RPMI8226 (cell line): ENCODE data around the gene ERBB4.
"Not testable (repeated sequence)": the region's sequence is repeated elsewhere in the genome, so short reads cannot be mapped to it uniquely, and the experiment has no call there.

ENCODE experiments used
- DNase-seq: peaks from one replicate; pipeline ENCODE4 v3.0.0-alpha.2; 2015

ERBB4 gene

DNA sequence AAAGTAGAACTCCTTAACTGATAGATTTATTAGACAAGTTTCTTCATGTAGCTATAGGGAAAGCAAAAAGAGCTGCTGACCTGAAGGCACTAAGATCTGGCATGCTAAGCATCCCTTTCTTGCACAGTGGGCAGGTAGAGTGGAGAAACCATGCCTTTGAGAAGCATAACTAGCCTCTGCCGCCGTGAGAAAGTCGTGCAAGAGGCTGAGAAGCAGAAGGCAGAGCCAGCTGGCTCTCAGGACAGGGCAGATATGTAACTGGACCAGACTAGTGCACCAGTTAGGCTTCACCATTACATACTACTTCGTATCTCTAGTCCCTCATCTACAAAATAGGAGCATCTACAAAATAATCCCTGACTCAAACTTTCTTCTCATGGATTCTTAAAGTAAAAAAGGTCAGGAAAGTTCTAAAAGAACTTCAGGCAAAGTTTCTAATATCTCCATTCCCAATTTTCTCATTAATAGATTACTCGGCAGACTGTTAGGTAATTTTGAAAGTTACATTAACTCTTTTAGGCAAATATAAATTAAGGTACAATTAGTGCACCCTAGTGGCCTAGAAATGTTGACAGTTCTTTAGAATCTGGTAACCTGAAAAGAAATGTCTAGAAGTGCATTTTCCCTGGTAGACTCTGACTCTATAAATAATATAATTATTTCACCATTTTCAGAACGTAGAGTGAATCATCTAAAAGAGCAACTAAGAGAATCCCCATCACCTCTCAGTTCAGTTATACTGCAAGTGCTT is 10.3 kb downstream of the ERBB4 start:
- DNase-seq: no peak

DNA sequence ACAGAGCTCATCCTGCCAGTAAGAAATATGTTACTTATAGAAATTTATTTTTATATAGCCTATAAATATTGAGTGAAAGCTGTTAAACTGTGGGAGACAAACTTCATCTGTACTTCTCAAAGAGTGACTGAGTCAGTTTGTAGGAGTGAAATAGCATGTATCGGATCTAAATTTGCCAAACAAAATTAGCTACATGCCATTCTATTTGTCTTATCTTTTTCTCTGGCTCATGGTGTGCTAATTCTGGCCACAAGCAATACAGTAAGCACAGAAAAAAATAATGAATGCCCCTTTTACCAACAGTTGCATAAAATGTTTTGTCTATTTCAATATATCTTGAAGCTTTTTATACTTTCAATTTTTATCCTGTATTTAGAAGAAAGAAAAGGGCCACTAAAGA is 12.5 kb downstream of the ERBB4 start:
- DNase-seq: no peak

GRCh38 chr2:212523756-212524155 is 14.8 kb downstream of the ERBB4 start:
- no peak for DNase-seq

DNA sequence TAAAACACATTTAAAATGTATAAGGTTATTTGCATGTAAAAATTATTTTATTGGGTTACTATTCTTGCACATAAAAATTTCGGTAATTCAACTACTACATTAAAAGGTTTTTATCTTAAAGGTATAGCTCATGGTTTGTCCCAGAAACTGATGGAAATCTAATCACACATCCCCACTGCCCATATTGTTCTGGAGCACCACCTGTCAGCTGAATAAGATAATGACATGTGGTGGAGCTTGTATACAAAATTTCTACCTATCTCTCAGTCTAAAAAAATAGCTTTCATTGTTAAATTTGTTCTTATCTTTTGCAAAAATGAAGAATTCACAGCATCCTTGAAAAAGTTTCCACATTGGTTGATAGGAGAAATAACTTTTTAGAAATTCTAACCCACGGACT is 18.3 kb downstream of the ERBB4 start:
- no peak for DNase-seq

GRCh38 chr2:212517693-212518092 is 20.9 kb downstream of the ERBB4 start:
- DNase-seq: no peak

GRCh38 chr2:212505586-212505985 is 33.0 kb downstream of the ERBB4 start:
- no peak for DNase-seq

GRCh38 chr2:212495046-212495445 is 43.6 kb downstream of the ERBB4 start:
- no peak for DNase-seq

DNA sequence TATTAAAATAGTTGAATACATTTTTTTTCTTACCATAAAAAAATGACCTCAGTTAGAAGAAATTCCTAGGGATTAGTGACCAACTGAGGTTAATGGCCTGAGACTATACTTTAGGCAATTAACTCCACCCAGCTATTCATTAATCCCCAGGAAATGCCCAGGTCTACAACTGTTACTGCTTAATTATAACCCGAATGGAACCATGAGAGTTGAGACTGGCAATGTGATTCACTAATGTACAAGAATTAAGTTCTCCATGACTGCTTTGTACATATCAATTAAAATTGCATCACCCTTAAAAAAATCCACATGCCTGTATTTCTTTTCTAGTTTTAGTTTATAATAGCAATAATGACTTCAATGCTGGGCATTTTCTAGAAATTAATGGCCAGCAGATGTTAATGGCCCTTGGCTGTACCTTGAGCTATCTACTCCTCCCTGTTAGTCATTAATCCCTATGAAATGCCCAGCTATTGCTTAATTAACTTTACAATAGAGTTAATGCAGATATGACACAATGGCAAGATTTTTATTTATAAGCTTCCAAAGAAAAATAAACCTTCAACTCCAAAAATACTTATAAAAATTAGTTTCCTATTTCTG is 44.1 kb downstream of the ERBB4 start:
- no peak for DNase-seq

GRCh38 chr2:212489719-212490346 is 48.8 kb downstream of the ERBB4 start:
- no peak for DNase-seq

DNA sequence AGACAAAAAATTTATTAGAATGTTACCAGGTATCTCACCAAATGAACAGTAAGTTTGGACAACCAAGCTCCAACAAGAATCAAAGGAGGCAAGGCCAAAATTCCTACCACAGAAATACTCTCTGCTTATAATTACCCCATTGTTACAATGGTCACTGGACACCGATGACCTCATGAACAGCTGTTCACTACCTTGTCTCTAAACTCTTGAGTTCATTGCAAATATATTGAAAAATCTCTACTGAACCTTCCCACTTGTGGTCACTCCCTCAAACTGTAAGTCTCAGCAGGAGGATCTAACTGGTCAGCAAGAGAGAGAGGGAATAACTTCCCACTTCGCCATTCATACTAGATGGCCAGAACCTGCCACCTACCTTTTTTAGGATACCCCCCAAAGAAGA is 50.0 kb downstream of the ERBB4 start:
- no peak for DNase-seq

DNA sequence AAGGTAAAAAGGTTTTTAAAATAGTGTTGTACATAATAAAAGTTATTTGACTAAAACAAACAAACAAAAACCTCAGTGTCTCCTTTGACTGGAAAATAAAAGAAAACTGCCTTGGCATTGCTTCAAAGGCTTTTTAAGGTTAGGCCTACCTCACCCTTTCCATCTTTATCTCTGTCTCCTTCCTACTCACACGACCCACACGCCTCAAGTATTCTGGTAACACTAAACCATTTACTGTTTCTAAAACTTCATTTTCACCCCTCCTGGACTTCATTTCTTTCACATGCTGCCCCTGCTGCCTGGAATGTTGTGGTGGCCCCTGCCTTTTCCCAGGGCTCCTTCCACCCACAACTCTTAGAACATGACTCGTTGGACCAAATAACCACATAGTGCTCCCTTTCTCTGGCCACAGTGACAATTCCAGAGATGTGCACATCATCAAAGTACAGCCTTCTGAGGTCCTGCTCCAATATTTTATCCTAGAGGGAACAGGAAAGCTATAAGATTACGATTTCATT is 54.0 kb downstream of the ERBB4 start:
- no peak for DNase-seq

DNA sequence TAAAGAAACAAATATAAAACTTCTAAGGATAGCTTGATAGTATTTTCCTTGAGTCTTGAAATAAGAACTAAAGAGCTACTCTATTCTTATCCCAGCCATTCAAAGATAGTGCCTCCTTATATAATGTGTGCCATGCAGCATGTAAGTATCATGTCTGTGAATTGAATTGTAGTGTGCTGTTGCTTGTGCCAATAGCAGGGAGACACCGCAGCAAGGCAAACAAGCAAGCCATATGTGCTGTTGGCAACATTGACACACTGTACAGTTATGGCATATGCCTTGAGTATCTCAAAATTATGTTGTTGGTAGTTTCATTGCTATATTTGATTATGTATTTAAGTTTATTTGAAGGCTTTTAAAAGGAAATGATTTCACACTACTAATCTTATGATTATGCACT is 58.2 kb downstream of the ERBB4 start:
- DNase-seq: no peak

DNA sequence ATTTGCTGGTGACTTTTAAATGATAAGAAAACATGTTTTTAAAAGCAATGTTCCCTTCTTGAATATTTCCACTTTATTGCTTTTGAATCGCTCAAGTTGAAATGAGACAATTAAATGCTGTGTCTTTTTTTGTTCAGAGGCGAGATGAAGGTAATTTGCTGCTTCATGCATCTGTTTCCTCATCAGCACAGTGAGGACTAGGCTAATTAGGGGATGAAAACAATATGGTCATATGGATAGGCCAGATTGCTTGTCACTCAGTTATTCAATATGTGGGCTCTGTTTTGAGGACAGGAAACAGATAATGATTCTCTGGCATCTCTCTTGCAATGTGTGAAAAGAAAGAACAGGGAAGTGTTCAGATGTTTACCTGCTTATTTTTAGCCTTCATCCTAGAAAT is 61.0 kb downstream of the ERBB4 start:
- no peak for DNase-seq

DNA sequence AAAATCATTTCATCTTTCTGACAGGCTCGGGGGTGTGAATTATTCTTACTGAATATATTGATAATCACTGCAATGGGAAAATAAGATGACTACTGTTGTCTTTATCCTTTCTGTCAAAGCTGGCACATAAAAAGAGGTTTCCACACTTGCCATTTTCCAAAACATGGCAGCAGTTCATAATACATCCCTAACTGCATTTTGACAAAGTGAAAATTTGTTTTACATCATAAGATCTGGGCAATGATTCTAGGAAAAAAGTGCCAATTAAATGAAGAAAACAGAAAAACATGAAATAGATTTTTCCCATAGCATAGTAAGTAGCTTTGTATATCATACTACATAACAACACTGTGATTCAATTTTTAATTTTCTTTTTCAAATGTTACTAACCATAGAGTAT is 65.4 kb downstream of the ERBB4 start:
- DNase-seq: no peak

GRCh38 chr2:212467551-212467950 is 71.1 kb downstream of the ERBB4 start:
- DNase-seq: not testable (repeated sequence)

- DNase-seq: no peak
Measured at GRCh38 chr2:212465456-212465855, 73.1 kb downstream of the ERBB4 start.

DNA sequence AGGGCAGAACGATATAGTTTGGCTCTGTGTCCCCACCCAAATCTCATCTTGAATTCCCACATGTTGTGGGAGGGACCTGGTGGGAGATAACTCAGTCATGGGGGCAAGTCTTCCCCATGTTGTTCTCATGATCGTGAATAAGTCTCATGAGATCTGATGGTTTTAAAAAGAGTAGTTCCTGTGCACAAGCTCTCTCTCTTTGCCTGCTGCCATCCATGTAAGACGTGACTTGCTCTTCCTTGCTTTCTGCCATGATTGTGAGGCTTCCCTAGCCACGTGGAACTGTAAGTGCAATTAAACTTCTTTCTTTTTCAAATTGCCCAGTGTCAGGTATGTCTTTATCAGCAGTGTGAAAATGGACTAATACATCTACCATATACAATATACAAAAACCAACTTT is 76.9 kb downstream of the ERBB4 start:
- not testable (repeated sequence) for DNase-seq

DNA sequence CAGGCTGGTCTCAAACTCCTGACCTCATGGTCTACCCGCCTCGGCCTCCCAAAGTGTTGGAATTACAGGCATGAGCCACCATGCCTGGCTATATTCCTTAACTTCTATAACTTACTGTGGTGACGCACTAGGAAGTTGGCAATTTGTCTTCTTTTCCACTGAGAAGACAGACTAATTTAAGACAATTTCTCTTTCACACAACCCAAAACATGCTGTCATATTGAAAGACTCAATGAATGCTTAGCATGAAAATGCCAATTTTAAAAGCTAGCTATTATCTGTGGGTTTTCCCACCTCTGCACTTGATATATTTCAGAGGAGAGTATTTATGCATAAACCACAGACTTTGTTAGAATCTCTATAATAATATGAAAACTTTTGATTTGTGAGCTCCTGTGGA is 84.5 kb downstream of the ERBB4 start:
- no peak for DNase-seq

DNA sequence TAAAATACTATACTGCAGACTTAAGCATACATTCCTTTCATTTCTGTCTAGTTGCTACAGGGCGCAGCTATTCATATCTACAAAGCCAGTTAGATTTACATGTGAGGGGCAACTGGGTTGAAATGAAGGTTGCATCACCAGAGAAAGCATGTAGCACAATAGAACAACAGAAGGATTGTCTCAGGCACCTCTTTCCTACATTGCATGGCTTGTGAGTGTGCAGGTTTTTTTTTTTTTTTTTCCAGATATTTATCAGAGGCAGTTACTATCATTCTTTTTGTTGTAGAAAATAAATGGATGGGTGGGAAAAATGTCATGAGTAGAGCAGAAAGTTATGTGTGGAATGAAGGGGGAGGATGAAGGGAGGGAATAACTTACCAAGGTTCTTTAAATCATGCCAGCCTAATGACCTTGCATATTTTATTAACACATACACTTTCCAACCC is 86.8 kb downstream of the ERBB4 start:
- no peak for DNase-seq

DNA sequence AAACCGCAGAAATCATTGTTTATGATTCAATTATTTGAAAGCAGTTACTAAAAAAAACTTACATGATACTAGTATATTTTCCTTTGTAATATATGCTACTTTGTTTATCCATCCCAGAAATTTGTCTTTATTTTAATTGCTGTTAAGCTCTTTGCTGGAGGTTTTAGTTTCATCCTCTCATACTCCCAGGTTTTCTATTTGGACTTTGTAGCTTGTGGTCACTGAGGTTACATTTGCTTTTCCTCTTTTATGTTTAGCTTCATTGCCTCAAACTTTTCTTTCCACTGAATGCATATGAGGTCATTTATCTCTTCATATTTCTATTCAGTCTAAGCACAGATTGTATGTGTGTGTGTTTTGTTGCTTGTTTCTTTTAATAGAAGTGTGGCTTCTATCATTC is 89.9 kb downstream of the ERBB4 start:
- no peak for DNase-seq

DNA sequence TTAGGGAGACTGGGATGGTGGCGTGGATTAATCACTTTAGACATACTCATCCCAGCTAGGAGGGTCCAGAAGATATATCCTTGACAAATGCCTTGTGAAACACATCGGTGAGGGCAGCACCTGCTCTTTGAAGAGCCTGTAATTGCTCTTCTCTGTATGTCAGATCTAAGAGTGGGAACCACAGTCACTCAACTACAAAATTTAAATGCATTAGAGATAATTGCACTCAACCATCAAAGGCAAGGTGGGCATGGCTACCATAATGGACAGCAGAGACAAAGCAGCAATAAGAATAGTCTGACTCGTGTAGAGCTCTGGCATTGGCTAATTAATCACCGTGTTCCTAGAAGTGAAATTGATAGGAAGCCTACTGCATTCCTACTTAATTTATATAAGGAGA is 96.8 kb downstream of the ERBB4 start:
- no peak for DNase-seq

DNA sequence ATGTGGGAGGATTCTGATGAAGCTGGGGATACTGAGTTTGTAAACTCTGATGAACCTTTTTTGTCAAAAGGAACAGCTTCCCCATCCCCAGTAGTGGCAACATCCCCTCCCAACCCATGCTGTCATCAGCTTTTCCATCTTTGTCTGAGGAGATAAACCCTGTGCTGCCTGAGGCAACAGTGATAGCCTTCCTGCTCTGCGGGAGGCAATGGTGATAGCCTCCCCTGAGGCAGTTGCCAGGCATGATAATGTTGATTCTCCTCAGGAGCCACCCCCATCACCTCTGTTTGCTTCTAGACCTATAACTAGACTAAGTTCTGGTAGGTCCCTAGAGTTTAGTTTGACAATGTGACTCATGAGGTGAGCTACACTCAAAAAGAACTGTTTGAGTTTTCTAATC is 97.5 kb downstream of the ERBB4 start:
- DNase-seq: no peak

DNA sequence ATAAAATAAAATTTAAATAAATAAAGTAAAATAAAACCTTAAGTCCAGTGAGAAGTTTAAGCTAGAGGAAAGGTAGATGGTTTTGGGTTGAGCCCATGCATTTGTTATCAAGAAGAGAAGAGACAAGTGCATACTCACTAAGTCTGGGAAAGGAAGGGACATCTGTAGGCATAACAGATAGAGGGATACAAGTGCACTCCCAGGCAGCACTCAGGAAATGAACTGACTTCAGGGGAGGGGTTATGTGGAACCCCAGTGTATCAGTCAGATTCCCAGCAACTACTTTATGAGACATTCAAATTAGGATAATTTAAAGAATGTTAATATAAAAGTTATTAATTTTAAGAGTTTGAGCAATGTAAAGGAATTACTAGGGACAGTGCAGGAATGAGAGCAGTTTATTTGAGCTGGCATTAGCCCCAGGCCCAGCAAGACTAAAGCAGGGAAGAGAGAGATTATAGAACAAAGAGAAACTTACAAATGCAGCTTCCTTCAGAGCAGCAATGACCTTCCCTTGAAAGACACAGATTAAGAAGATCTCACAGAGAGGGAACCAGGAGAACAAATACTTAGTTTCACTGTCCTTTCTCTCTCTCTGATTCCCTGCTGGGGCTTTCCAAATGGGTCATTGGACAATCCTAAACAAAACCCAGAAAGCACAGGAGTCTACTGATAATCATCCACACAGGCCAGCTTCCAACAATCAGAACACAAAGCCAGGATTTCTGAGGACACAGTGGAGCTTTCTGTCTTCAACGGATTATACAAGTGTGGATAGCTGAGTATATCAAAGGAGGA is 109.7 kb downstream of the ERBB4 start:
- DNase-seq: no peak
